Uterus (tissue), 4 donors: ENCODE measurements around the gene KCNH3. TPM values are rescaled to one million over a fixed set of nuclear protein-coding genes. Genes with fewer than 3 reads are reported as not detected.

ENCODE experiments used
- DNase-seq, 2 donors: peaks; one replicate each; pipeline ENCODE4 v3.0.0-alpha.2; 2019 to 2020
- H3K27ac ChIP-seq, 2 donors: fragments of 200-600 bp; sonication (generic); 1 replicate in 1 of 2; 2 replicates in 1 of 2; pipeline ENCODE4 v1.5.1; 2016 to 2018
- H3K27me3 ChIP-seq, 2 donors: fragments of 200-600 bp; sonication (generic); one replicate each; pipeline ENCODE4 v1.5.1; 2018 to 2019; ENCODE audit warnings: control low read depth in 1 of 2
- H3K36me3 ChIP-seq, 2 donors: fragments of 200-600 bp; sonication (generic); one replicate each; pipeline ENCODE4 v1.5.1; 2019; ENCODE audit warnings: control low read depth in 1 of 2
- H3K4me1 ChIP-seq, 2 donors: fragments of 200-600 bp; sonication (generic); one replicate each; pipeline ENCODE4 v1.5.1; 2018 to 2019; ENCODE audit warnings: control low read depth in 1 of 2
- H3K4me3 ChIP-seq, 2 donors: fragments of 200-600 bp; sonication (generic); 1 replicate in 1 of 2; 2 replicates in 1 of 2; pipeline ENCODE4 v1.5.1; 2018 to 2019; ENCODE audit warnings: mild to moderate bottlenecking in 1 of 2
- H3K9me3 ChIP-seq, 2 donors: fragments of 200-600 bp; sonication (generic); one replicate each; pipeline ENCODE4 v1.5.1; 2019; ENCODE audit warnings: control low read depth in 1 of 2
- CTCF ChIP-seq, 4 experiments: fragments of 200-600 bp in 2 of 4; fragments of 450-650 bp in 2 of 4; sonication (generic) in 2 of 4; IDR thresholded peaks; one replicate each; pipeline ENCODE4 v1.5.1; 2016 to 2019; ENCODE audit warnings: antibody characterized with exemption in 4 of 4, mild to moderate bottlenecking in 2 of 4, moderate library complexity in 1 of 4
- POLR2A ChIP-seq, 2 donors: fragments of 450-650 bp; IDR thresholded peaks; one replicate each; pipeline ENCODE4 v1.6.1; 2016; ENCODE audit warnings: antibody characterized with exemption in 2 of 2, mild to moderate bottlenecking in 1 of 2, moderate library complexity in 1 of 2
- intact Hi-C: fragments of 100-400 bp; cut with DNase I; formaldehyde crosslinking; loops from one replicate; pipeline ENCODE4 v1.15.1; 2023; ENCODE audit warnings: low total_unique reads
- total RNA-seq, 4 donors: library from RNA; depleted of rRNA in 3 of 4; stranded (reverse); fragments of >200 nt in 3 of 4; gene quantifications; one replicate each; pipeline versions ENCODE4 v1.1.0 to v1.2.4, GENCODE V29; 2014 to 2023
- donor health status: DM: yes; HTN: yes; CAD: no.

The KCNH3 gene
- total RNA-seq, 4 donors from 2014 or later: under 0.01 to 1.7 (median 0.43) TPM; not detected in 1

- no peak for DNase-seq
- no peaks in the 10 kb centered on the region for H3K27me3 ChIP-seq
- H3K36me3 ChIP-seq: no peaks in the 10 kb centered on the region
- H3K4me3 ChIP-seq: no peak overlapping the region
- intact Hi-C loops: no loop called here
- TF ChIP-seq POLR2A (IDR thresholded peaks at IDR 0.05) (no peak), CTCF (IDR thresholded peaks at IDR 0.05) (no peak)
- H3K4me1 ChIP-seq: no peaks in the 10 kb centered on the region
- H3K9me3 ChIP-seq: no peaks in the 10 kb centered on the region
- no peak overlapping the region for H3K27ac ChIP-seq
These were observed 19.7 kb downstream of the KCNH3 start for GRCh38 chr12:49558526-49558925.

GRCh38 chr12:49559011-49559675 is 20.3 kb downstream of the KCNH3 start:
- Histone ChIP-seq H3K27me3 (no peaks in the 10 kb centered on the region), H3K36me3 (no peaks in the 10 kb centered on the region), H3K4me1 (no peaks in the 10 kb centered on the region), H3K27ac (no peak overlapping the region), H3K9me3 (no peaks in the 10 kb centered on the region), H3K4me3 (no peak overlapping the region)
- no peak for TF ChIP-seq CTCF (IDR thresholded peaks at IDR 0.05)
- no peak for TF ChIP-seq POLR2A (IDR thresholded peaks at IDR 0.05)
- DNase-seq: no peak
- intact Hi-C loops: no loop called here

GRCh38 chr12:49560695-49561094 is 21.9 kb downstream of the KCNH3 start:
- no peak overlapping the region for H3K27ac ChIP-seq
- H3K4me3 ChIP-seq: no peak overlapping the region
- H3K27me3 ChIP-seq: no peaks in the 10 kb centered on the region
- TF ChIP-seq POLR2A (IDR thresholded peaks at IDR 0.05): no peak
- TF ChIP-seq CTCF (IDR thresholded peaks at IDR 0.05): no peak
- no peaks in the 10 kb centered on the region for H3K9me3 ChIP-seq
- H3K4me1 ChIP-seq: no peaks in the 10 kb centered on the region
- no peaks in the 10 kb centered on the region for H3K36me3 ChIP-seq
- intact Hi-C loops: no loop called here
- no peak for DNase-seq

GRCh38 chr12:49562233-49562632 is 23.4 kb downstream of the KCNH3 start:
- DNase-seq: no peak
- H3K36me3 ChIP-seq: no peaks in the 10 kb centered on the region
- H3K27me3 ChIP-seq: no peaks in the 10 kb centered on the region
- H3K4me3 ChIP-seq: no peak overlapping the region
- intact Hi-C loops: no loop called here
- H3K9me3 ChIP-seq: no peaks in the 10 kb centered on the region
- TF ChIP-seq POLR2A (IDR thresholded peaks at IDR 0.05): no peak
- no peak for TF ChIP-seq CTCF (IDR thresholded peaks at IDR 0.05)
- H3K27ac ChIP-seq: no peak overlapping the region
- H3K4me1 ChIP-seq: no peaks in the 10 kb centered on the region

- TF ChIP-seq POLR2A (IDR thresholded peaks at IDR 0.05) (no peak), CTCF (IDR thresholded peaks at IDR 0.05) (no peak)
- no peaks in the 10 kb centered on the region for H3K9me3 ChIP-seq
- intact Hi-C loops: no loop called here
- H3K27ac ChIP-seq: no peak overlapping the region
- H3K4me1 ChIP-seq: no peaks in the 10 kb centered on the region
- no peak overlapping the region for H3K4me3 ChIP-seq
- no peaks in the 10 kb centered on the region for H3K27me3 ChIP-seq
- no peak for DNase-seq
- H3K36me3 ChIP-seq: no peaks in the 10 kb centered on the region
These were observed 24.0 kb downstream of the KCNH3 start for GRCh38 chr12:49562831-49563230.
